Neutrophil (primary cell): ENCODE data around the gene HERC3.

Experiments used
- H3K27ac ChIP-seq: fragments of 200-600 bp; sonication (generic); 2 replicates; pipeline ENCODE4 v1.5.1; 2016; ENCODE audit warnings: mild to moderate bottlenecking, moderate library complexity
- H3K27me3 ChIP-seq: fragments of 200-600 bp; sonication (generic); 2 replicates; pipeline ENCODE4 v1.6.0; 2016; ENCODE audit warnings: mild to moderate bottlenecking
- H3K36me3 ChIP-seq: fragments of 200-600 bp; sonication (generic); 2 replicates; pipeline ENCODE4 v1.5.1; 2017
- H3K4me1 ChIP-seq, 2 experiments: fragments of 200-600 bp in 1 of 2; sonication (generic) in 1 of 2; 1 replicate in 1 of 2; 2 replicates in 1 of 2; pipeline versions ENCODE4 v1.5.1 to v1.6.1; 2013 to 2016; ENCODE audit warnings: low read depth in 1 of 2, low read length in 1 of 2, mild to moderate bottlenecking in 1 of 2, moderate library complexity in 1 of 2; ENCODE audit not compliant: control insufficient read depth in 1 of 2, insufficient read depth in 1 of 2
- H3K4me3 ChIP-seq, 2 experiments: fragments of 200-600 bp in 1 of 2; sonication (generic) in 1 of 2; 1 replicate in 1 of 2; 2 replicates in 1 of 2; pipeline ENCODE4 v1.5.1; 2013 to 2016; ENCODE audit warnings: low read depth in 1 of 2, low read length in 1 of 2, mild to moderate bottlenecking in 1 of 2, moderate library complexity in 1 of 2
- H3K9me3 ChIP-seq: fragments of 200-600 bp; sonication (generic); 2 replicates; pipeline ENCODE4 v1.5.1; 2016
- TF ChIP-seq, protein P1 (sequence below): fragments of 200-600 bp; sonication (generic); IDR thresholded peaks from 2 replicates; pipeline ENCODE4 v1.5.1; 2016; ENCODE audit warnings: antibody characterized with exemption

HERC3 gene

DNA sequence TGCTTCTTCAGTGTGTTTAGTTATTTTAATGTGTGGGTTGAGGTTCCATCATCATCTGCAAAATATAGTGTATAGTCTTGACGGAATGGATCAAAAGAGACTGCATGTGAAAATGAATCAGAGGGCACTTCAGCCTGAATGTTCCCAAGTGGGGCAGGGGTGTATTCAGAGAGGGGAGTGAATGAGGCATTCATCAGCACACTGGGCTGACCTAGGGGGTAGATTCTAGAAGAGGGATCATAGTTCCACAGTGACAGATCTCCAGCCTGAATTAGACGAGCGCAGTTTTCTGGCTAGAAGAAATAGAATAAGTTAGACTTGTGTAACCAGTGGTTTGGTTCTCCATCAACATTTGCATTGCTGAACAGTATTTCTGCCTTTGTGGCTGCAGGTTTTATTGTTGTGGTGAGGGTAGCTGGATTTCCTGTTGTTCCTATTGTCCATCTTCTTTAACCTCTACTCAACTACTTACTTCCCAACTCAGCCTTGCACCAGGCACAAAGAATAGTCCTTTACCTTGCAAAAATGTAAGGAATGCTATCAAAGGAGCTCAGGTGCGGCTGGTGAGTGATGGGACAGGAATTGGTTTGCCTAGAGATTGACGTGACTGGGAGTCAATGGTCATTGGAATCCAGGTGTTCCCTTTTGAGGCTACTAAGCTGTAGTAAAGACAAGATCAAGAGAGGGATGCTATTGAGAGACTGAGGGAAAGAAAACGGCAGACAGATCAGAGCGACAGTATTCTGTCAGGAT, 54.4 kb downstream of the HERC3 start:
- no peaks in the 10 kb centered on the region for H3K27me3 ChIP-seq
- TF ChIP-seq, protein P1, sequence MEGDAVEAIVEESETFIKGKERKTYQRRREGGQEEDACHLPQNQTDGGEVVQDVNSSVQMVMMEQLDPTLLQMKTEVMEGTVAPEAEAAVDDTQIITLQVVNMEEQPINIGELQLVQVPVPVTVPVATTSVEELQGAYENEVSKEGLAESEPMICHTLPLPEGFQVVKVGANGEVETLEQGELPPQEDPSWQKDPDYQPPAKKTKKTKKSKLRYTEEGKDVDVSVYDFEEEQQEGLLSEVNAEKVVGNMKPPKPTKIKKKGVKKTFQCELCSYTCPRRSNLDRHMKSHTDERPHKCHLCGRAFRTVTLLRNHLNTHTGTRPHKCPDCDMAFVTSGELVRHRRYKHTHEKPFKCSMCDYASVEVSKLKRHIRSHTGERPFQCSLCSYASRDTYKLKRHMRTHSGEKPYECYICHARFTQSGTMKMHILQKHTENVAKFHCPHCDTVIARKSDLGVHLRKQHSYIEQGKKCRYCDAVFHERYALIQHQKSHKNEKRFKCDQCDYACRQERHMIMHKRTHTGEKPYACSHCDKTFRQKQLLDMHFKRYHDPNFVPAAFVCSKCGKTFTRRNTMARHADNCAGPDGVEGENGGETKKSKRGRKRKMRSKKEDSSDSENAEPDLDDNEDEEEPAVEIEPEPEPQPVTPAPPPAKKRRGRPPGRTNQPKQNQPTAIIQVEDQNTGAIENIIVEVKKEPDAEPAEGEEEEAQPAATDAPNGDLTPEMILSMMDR: no peak
- H3K9me3 ChIP-seq: no peaks in the 10 kb centered on the region
- H3K27ac ChIP-seq: no peak overlapping the region
- peaks cover 5% of the 10 kb centered on the region for H3K36me3 ChIP-seq
- H3K4me1 ChIP-seq: no peaks in the 10 kb centered on the region
- no peak overlapping the region for H3K4me3 ChIP-seq

DNA sequence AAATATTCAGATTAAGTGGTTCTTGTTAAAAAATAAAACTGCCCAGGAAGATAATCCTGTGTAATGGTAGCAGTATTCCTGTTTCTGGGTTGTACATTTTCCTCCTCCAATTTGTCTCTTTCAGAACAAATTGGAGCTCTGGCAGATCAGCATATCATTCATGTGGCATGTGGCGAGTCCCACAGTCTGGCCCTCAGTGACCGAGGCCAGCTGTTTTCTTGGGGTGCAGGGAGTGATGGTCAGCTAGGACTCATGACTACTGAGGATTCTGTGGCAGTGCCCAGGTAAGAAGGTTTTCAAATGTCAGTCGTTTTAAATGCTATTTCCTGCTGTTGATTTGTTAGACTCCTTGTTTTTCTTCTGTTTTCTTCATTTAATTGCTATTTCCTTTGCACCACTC, 57.4 kb downstream of the HERC3 start:
- Histone ChIP-seq H3K9me3 (no peaks in the 10 kb centered on the region), H3K4me1 (no peaks in the 10 kb centered on the region), H3K27me3 (no peaks in the 10 kb centered on the region), H3K27ac (no peak overlapping the region), H3K4me3 (no peak overlapping the region), H3K36me3 (peaks cover 30% of the 10 kb centered on the region)
- TF ChIP-seq, protein P1: no peak

DNA sequence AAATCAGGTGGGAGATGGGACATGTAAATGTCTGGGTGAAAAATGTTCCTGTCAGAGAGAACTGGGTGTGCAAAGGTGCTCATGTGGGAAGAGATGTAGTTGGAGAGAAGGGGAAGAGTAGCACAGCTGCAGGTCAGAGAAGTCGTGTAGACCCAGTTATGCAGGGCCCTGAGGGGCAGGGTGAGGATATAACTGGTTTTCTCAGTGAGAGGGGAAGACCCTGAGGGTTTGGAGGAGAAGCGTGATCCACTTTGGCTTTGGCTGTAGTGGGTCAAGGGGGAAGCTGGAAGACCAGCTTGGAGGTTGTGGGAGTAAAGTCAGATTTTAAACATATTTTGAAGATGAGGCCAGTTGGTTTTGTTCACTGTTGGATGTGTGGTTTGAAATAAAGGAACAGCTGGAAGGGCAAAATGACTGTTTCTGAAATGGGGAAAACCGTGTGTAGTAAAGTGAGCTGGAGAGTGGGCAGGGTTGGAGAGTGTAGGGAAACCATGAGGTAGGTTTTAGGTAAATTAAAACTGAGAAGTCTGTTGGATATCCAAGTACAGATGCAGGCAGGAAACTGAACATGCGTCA, 61.2 kb downstream of the HERC3 start:
- Histone ChIP-seq H3K9me3 (no peaks in the 10 kb centered on the region), H3K4me1 (no peaks in the 10 kb centered on the region), H3K27me3 (no peaks in the 10 kb centered on the region), H3K4me3 (no peak overlapping the region), H3K27ac (no peak overlapping the region), H3K36me3 (peaks cover 68% of the 10 kb centered on the region)
- TF ChIP-seq, protein P1: no peak

DNA sequence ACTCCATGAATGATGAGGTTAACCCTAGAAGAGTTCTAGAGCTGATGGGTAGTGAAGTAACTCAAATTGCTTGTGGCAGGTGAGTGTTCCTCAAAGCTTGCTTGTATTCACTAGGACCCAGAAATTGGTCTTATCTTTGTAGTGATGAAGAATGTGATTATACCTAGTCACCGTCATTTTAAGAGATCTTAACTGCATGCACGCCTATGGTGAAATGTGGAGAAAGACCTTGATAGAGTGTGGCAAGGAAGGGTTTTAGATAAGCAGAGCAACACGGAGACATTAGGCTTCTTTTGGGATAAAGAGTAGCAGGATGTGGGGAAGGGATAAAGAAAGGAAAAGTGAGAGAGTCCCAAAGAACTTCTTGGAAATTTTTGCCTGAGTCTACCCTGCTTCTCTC, 62.9 kb downstream of the HERC3 start:
- Histone ChIP-seq H3K9me3 (no peaks in the 10 kb centered on the region), H3K4me3 (no peak overlapping the region)

DNA sequence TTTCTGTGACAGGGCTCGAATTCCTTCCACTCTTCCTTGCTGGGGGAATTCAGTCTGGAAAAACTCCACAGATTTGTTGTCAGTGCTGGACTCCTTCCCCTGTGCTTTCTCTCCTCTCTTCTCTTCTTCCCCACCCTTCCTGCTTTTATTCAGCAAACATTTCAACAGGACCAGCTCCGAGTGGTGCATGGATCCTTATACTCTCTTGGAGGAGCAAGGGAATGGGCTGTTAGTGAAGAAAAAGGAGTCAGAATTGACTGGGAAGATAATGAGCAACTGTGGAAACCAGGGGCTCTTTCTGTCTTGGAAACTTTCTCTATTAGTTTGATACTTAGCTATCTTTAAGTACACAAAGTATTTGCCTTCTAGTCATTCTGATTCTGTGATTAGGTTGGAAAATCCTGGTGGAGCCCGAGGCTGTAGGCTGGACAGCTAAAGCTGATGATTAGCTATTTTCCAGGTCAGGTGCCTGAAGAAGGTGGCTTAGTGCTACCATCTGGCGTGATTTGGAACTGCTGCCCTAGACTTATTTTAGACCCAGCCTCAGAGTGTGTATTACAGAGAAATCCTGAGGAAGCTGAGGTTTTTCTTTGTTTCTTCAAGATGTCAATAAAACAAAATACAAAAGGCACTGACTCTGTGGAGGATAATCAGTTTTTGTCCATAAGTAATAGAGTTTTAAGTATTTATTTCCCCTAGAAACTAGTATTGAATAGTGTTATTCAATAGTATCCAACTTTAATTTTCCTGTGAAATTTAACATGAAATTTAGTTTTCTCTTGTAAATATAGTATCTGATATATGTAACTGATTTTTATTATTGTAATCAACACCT, 67.0 kb downstream of the HERC3 start:
- Histone ChIP-seq H3K36me3 (peaks cover 95% of the 10 kb centered on the region), H3K4me1 (no peaks in the 10 kb centered on the region), H3K9me3 (no peaks in the 10 kb centered on the region), H3K27ac (no peak overlapping the region), H3K27me3 (no peaks in the 10 kb centered on the region), H3K4me3 (no peak overlapping the region)
- TF ChIP-seq, protein P1: no peak

More for the DNA sequence above, 62.9 kb downstream of the HERC3 start:
- TF ChIP-seq, protein P1: no peak
- no peak overlapping the region for H3K27ac ChIP-seq
- H3K36me3 ChIP-seq: peaks cover 84% of the 10 kb centered on the region
- H3K4me1 ChIP-seq: no peaks in the 10 kb centered on the region
- H3K27me3 ChIP-seq: no peaks in the 10 kb centered on the region
